Mucosa of descending colon (tissue), 3 donors: Measurements from ENCODE around the gene MRPL10. TPM values are rescaled to one million over a fixed set of nuclear protein-coding genes. Genes with fewer than 3 reads are reported as not detected.
A peak's percentile ranks its signal among the peaks of the same experiment; 100 is the strongest.

Experiments used
- ATAC-seq: fragments of 200-7000 bp; cut with Tn5 transposase; one replicate; pipeline ENCODE4 v1.9.1; 2020; ENCODE audit warnings: mild to moderate bottlenecking, moderate library complexity
- DNase-seq, 3 donors: peaks; one replicate each; pipeline ENCODE4 v3.0.0-alpha.2; 2020
- H3K36me3 ChIP-seq: fragments of 200-600 bp; one replicate; pipeline ENCODE4 v1.8.0; 2021; ENCODE audit warnings: low read depth, mild to moderate bottlenecking
- H3K4me1 ChIP-seq: fragments of 200-600 bp; one replicate; pipeline ENCODE4 v1.8.0; 2021; ENCODE audit warnings: low read depth, mild to moderate bottlenecking
- H3K4me3 ChIP-seq: fragments of 200-600 bp; one replicate; pipeline ENCODE4 v1.8.0; 2021; ENCODE audit warnings: mild to moderate bottlenecking
- H3K9me3 ChIP-seq: fragments of 200-600 bp; one replicate; pipeline ENCODE4 v1.8.0; 2021; ENCODE audit warnings: mild to moderate bottlenecking
- intact Hi-C, 2 donors: fragments of 100-400 bp; cut with DNase I in 1 of 2; cut with micrococcal nuclease in 1 of 2; formaldehyde crosslinking; loops; one replicate each; pipeline versions ENCODE4 v1.11.0 to v1.11.1; 2022; cut with DNase I, micrococcal nuclease
- total RNA-seq, 3 donors: library from RNA; stranded (reverse); fragmentation: NEBNext Ultra II Directional in 2 of 3; extraction: Animal tissue kit (Norgen Biotek cat#: 25700) in 2 of 3; gene quantifications; one replicate each; pipeline versions ENCODE4 v1.2.1 to v1.2.4, GENCODE V29; 2021 to 2023
- TF ChIP-seq, protein P1 (sequence below): fragments of 200-600 bp; IDR thresholded peaks from one replicate; pipeline ENCODE4 v1.8.0; 2022; ENCODE audit warnings: antibody characterized with exemption, mild to moderate bottlenecking
- donor health status: DM: no; HTN: no; CAD: no; lungs with moderate emphysema.
- donor health status: DM: no; HTN: no; CAD: no.
- donor health status: DM: no; HTN: yes; CAD: no.

Gene MRPL10
- total RNA-seq, 3 donors from 2014 or later: 36.2 to 46.0 (median 41.8) TPM

DNA sequence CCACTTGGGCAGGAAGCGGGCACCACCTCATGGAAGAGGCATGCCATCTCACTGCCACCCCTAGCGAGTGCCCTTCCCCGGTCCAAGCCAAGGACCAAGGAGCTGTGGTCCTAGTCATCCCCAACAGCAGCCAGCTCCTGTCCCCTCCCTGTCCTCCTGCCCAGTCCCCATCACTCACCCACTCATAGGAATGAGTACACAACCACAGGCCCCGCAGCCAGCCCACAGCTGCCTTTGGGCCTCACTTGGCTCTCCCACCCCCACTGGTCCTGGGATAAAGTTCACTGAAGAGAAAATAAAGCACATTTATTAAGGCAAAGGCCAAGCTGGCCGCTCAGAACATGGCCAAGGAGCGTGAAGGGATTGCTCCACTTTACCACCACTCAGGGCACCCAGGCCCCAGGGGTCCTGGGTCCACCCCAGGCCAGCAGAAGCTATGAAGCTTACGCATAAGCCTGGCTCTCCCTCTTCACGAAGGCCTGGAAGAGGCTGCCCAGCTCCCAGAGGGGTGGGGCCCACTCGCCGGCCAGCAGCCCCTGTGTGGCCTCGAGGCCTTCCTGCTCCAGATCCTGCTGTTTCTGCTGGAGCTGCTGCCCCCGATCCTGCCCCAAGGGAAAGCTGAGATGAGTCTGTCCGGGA, 6.2 kb upstream of the MRPL10 start:
- H3K36me3 ChIP-seq: no peaks in the 10 kb centered on the region
- DNase-seq: no peak

DNA sequence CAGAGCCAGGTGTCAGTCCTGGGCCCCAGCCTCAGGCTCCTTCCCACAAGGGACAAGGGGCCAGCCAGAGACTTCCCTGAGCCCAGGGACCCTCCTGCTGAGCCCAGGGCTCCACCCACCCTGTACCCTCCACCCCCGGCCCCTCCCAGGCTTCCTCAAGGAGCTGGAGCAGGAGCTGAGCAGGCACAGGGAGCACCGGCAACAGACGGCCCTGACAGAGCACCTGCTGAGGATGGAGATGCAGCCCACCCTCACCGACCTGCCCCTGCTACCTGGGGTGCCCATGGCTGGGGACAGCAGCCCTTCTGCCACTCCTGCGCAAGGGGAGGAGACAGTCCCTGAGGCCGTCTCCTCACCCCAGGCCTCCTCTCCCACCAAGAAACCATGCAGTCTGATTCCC, 5.3 kb upstream of the MRPL10 start:
- H3K36me3 ChIP-seq: no peaks in the 10 kb centered on the region
- DNase-seq: no peak
- no peaks in the 10 kb centered on the region for H3K9me3 ChIP-seq
- no peak overlapping the region for H3K4me3 ChIP-seq
- TF ChIP-seq, protein P1, sequence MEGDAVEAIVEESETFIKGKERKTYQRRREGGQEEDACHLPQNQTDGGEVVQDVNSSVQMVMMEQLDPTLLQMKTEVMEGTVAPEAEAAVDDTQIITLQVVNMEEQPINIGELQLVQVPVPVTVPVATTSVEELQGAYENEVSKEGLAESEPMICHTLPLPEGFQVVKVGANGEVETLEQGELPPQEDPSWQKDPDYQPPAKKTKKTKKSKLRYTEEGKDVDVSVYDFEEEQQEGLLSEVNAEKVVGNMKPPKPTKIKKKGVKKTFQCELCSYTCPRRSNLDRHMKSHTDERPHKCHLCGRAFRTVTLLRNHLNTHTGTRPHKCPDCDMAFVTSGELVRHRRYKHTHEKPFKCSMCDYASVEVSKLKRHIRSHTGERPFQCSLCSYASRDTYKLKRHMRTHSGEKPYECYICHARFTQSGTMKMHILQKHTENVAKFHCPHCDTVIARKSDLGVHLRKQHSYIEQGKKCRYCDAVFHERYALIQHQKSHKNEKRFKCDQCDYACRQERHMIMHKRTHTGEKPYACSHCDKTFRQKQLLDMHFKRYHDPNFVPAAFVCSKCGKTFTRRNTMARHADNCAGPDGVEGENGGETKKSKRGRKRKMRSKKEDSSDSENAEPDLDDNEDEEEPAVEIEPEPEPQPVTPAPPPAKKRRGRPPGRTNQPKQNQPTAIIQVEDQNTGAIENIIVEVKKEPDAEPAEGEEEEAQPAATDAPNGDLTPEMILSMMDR: no peak
- intact Hi-C loops: no loop called here
- peaks cover 17% of the 10 kb centered on the region for H3K4me1 ChIP-seq
- ATAC-seq: no peak

More for the DNA sequence above, 6.2 kb upstream of the MRPL10 start:
- peaks cover 21% of the 10 kb centered on the region for H3K4me1 ChIP-seq
- H3K9me3 ChIP-seq: no peaks in the 10 kb centered on the region
- ATAC-seq: no peak
- intact Hi-C loops: no loop called here
- TF ChIP-seq, protein P1: no peak
- no peak overlapping the region for H3K4me3 ChIP-seq

DNA sequence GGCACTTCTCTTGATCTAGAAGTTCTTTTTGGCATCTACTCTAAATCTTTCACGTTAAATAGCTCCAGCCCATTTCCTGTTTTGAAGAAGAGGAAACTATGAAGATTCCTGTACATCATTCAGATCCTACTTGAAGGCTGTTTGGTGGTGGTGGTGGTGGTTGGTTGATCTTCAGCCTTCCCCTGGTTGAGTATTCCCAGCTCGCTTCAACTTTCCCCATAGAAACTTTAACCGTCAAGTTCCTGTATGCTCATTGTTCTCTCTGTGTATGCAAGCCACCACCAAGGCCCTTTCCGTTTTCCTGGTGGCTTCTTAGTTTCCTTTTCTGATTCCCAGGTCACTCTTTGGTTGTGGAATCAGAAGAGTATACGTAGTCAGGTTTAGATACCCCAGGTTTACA, 3.4 kb upstream of the MRPL10 start:
- no peaks in the 10 kb centered on the region for H3K9me3 ChIP-seq
- intact Hi-C loops: no loop called here
- ATAC-seq (no peak), DNase-seq (no peak)
- H3K4me3 ChIP-seq: no peak overlapping the region
- TF ChIP-seq, protein P1: no peak
- no peaks in the 10 kb centered on the region for H3K36me3 ChIP-seq
- H3K4me1 ChIP-seq: peaks cover 17% of the 10 kb centered on the region

DNA sequence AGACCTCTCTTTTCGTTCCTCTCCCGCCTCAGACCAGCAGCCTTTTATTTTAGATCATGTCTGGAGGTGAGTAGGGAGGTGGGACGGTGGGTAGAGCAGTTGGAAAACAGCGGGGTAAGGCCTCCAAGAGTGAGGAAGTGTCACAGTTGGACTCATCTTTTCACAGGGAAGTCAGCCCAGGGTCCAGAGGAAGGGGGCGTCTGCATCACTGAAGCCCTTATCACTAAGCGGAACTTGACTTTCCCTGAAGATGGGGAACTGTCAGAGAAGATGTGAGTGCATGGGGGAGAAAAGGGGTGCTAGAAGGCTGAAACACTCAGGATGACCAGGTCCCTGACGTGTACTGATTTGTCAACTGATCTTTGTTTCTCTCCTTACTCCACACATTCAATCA, 590 bp upstream of the MRPL10 start:
- ATAC-seq (no peak), DNase-seq (peak in 1 of 3 donors; percentile 27)
- Histone ChIP-seq H3K4me3 (no peak overlapping the region), H3K4me1 (peaks cover 17% of the 10 kb centered on the region), H3K36me3 (peaks cover 4% of the 10 kb centered on the region), H3K9me3 (no peaks in the 10 kb centered on the region)
- TF ChIP-seq, protein P1: no peak
- intact Hi-C loops: no loop called here

DNA sequence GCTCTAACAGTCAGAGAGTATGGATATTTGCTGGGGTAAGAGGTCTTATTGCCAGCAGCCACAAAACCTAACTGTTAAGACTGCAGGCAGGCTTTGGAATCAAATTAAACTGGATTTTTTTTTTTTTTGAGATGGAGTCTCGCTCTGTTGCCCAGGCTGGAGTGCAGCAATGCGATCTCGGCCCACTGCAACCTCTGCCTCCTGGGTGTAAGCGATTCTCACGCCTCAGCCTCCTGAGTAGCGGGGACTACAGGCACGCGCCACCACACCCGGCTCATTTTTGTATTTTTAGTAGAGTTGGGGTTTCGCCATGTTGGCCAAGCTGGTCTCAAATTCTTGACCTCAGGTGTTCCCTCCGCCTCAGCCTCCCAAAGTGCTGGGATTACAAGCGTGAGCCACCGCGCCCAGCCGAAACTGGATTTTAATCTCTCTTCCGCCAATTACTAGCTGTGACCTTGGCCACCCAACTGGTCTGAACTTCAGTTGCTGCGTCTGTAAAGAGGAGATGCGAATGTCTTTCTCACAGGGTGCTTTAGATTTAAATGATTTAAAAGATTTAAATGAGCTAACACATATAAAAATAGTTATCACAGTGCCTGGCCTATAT, 842 bp downstream of the MRPL10 start:
- intact Hi-C loops: no loop called here
- peak; percentile 7 for ATAC-seq
- Histone ChIP-seq H3K4me3 (peak overlapping the region; percentile 59), H3K9me3 (no peaks in the 10 kb centered on the region), H3K36me3 (peaks cover 12% of the 10 kb centered on the region), H3K4me1 (peaks cover 17% of the 10 kb centered on the region)
- DNase-seq: peak in 1 of 3 donors; percentile 34
- TF ChIP-seq, protein P1: no peak
